WTC11 (cell line): ENCODE measurements around the gene EIF3I. TPM values are rescaled to one million over a fixed set of nuclear protein-coding genes. Genes with fewer than 3 reads are reported as not detected.
A peak's percentile ranks its signal among the peaks of the same experiment; 100 is the strongest.

Source experiments
- ATAC-seq: fragments of 200-7000 bp; cut with Tn5 transposase; 2 replicates; pipeline ENCODE4 v1.10.0; 2021; ENCODE audit warnings: mild to moderate bottlenecking, moderate library complexity
- CTCF ChIA-PET: fragments of 300-600 bp; sonication (Branson Sonifier 250); formaldehyde crosslinking; loops from one replicate; lab custom pipeline; 2021; ENCODE audit warnings: antibody characterized with exemption; lab: Charles Lee
- POLR2A ChIA-PET: fragments of 350-600 bp; sonication (Branson Sonifier 250); formaldehyde crosslinking; loops from one replicate; lab custom pipeline; 2021; ENCODE audit warnings: antibody characterized with exemption; lab: Charles Lee
- DNase-seq: peaks from one replicate; pipeline ENCODE4 v3.0.0; 2021; ENCODE audit warnings: low spot score
- H3K27ac Mint-ChIP-seq: 2 replicates; pipeline ENCODE4 v1.8.0; 2021; ENCODE audit warnings: mixed read lengths
- H3K27me3 Mint-ChIP-seq: 2 replicates; pipeline ENCODE4 v1.8.0; 2021; ENCODE audit warnings: low read depth, mild to moderate bottlenecking, moderate library complexity, mixed read lengths
- H3K36me3 Mint-ChIP-seq: 2 replicates; pipeline ENCODE4 v1.8.0; 2021; ENCODE audit warnings: mixed read lengths
- H3K4me1 Mint-ChIP-seq: 2 replicates; pipeline ENCODE4 v1.8.0; 2022; ENCODE audit warnings: mixed read lengths
- H3K4me3 Mint-ChIP-seq: 2 replicates; pipeline ENCODE4 v1.8.0; 2021; ENCODE audit warnings: mild to moderate bottlenecking, moderate library complexity, mixed read lengths
- H3K9me3 Mint-ChIP-seq: 2 replicates; pipeline ENCODE4 v1.8.0; 2021; ENCODE audit warnings: mixed read lengths
- ATF1 ChIP-seq: sonication (generic); formaldehyde crosslinking; IDR thresholded peaks from 2 replicates; pipeline ENCODE4 v1.8.1; 2023; ENCODE audit warnings: mild to moderate bottlenecking, moderate library complexity, missing genetic modification reagents
- ATF3 ChIP-seq: sonication (generic); formaldehyde crosslinking; conservative IDR thresholded peaks from 2 replicates; pipeline ENCODE4 v1.8.1; 2022; ENCODE audit warnings: mild to moderate bottlenecking, missing genetic modification reagents
- CBFB ChIP-seq: sonication (generic); formaldehyde crosslinking; IDR thresholded peaks from 2 replicates; pipeline ENCODE4 v1.8.1; 2022; ENCODE audit warnings: mild to moderate bottlenecking, low read depth, missing genetic modification reagents
- ELF4 ChIP-seq: sonication (generic); formaldehyde crosslinking; IDR thresholded peaks from 2 replicates; pipeline ENCODE4 v1.8.1; 2022; ENCODE audit warnings: low read depth, mild to moderate bottlenecking, moderate library complexity, missing genetic modification reagents
- EMX1 ChIP-seq: fragments of 250-450 bp; sonication (Bioruptor Pico); IDR thresholded peaks from 2 replicates; pipeline ENCODE4 v1.8.0; 2021; ENCODE audit warnings: mild to moderate bottlenecking
- ESRRA ChIP-seq: sonication (generic); formaldehyde crosslinking; IDR thresholded peaks from 2 replicates; pipeline ENCODE4 v1.8.1; 2022; ENCODE audit warnings: mild to moderate bottlenecking, missing genetic modification reagents, borderline replicate concordance
- ETV6 ChIP-seq: sonication (generic); formaldehyde crosslinking; IDR thresholded peaks from 2 replicates; pipeline ENCODE4 v1.8.1; 2022; ENCODE audit warnings: mild to moderate bottlenecking, missing genetic modification reagents
- GABPB1 ChIP-seq: sonication (generic); formaldehyde crosslinking; IDR thresholded peaks from 2 replicates; pipeline ENCODE4 v1.8.1; 2023; ENCODE audit warnings: mild to moderate bottlenecking, missing genetic modification reagents
- NFATC4 ChIP-seq: fragments of 250-450 bp; sonication (Bioruptor Pico); IDR thresholded peaks from 2 replicates; pipeline ENCODE4 v1.9.0; 2021; ENCODE audit warnings: mild to moderate bottlenecking
- NFE2L1 ChIP-seq: sonication (generic); formaldehyde crosslinking; IDR thresholded peaks from 2 replicates; pipeline ENCODE4 v1.8.1; 2023; ENCODE audit warnings: missing genetic modification reagents
- OVOL2 ChIP-seq: fragments of 250-450 bp; sonication (Bioruptor Pico); IDR thresholded peaks from 2 replicates; pipeline ENCODE4 v1.9.0; 2021; ENCODE audit warnings: mild to moderate bottlenecking, borderline replicate concordance
- RELA ChIP-seq: sonication (generic); formaldehyde crosslinking; IDR thresholded peaks from 2 replicates; pipeline ENCODE4 v1.8.1; 2022; ENCODE audit warnings: missing genetic modification reagents, mild to moderate bottlenecking, borderline replicate concordance
- RORB ChIP-seq: fragments of 250-450 bp; sonication (Bioruptor Pico); IDR thresholded peaks from 2 replicates; pipeline ENCODE4 v1.9.0; 2021; ENCODE audit warnings: mild to moderate bottlenecking
- SMAD4 ChIP-seq: sonication (generic); formaldehyde crosslinking; IDR thresholded peaks from 2 replicates; pipeline ENCODE4 v1.8.0; 2022; ENCODE audit warnings: mild to moderate bottlenecking, missing genetic modification reagents
- SOX15 ChIP-seq: fragments of 250-450 bp; sonication (Bioruptor Pico); IDR thresholded peaks from 2 replicates; pipeline ENCODE4 v1.9.0; 2021; ENCODE audit warnings: mild to moderate bottlenecking
- USF1 ChIP-seq: sonication (generic); formaldehyde crosslinking; IDR thresholded peaks from 2 replicates; pipeline ENCODE4 v1.8.0; 2022; ENCODE audit warnings: mild to moderate bottlenecking, missing genetic modification reagents
- ZNF121 ChIP-seq: sonication (generic); formaldehyde crosslinking; IDR thresholded peaks from 2 replicates; pipeline ENCODE4 v1.8.0; 2023; ENCODE audit warnings: missing genetic modification reagents
- ZNF232 ChIP-seq: sonication (generic); formaldehyde crosslinking; IDR thresholded peaks from 2 replicates; pipeline ENCODE4 v1.8.0; 2022; ENCODE audit warnings: mild to moderate bottlenecking, missing genetic modification reagents
- ZNF281 ChIP-seq: sonication (generic); formaldehyde crosslinking; IDR thresholded peaks from 2 replicates; pipeline ENCODE4 v1.8.0; 2023; ENCODE audit warnings: mild to moderate bottlenecking, missing genetic modification reagents
- ZSCAN18 ChIP-seq: fragments of 250-450 bp; sonication (Bioruptor Pico); IDR thresholded peaks from 2 replicates; pipeline ENCODE4 v2.1.2; 2022; ENCODE audit warnings: mild to moderate bottlenecking, moderate library complexity
- total RNA-seq: library from RNA; stranded (reverse); gene quantifications from 3 replicates; pipeline ENCODE4 v1.2.3, GENCODE V29; 2021
- TF ChIP-seq, protein P1 (sequence below): fragments of 250-450 bp; sonication (Bioruptor Pico); IDR thresholded peaks from 2 replicates; pipeline ENCODE4 v1.9.0; 2021; ENCODE audit warnings: mild to moderate bottlenecking
- TF ChIP-seq, protein P2 (sequence below): sonication (generic); formaldehyde crosslinking; IDR thresholded peaks from 2 replicates; pipeline ENCODE4 v1.8.0; 2022; ENCODE audit warnings: missing genetic modification reagents
- TF ChIP-seq, protein P3 (sequence below): fragments of 250-450 bp; sonication (Bioruptor Pico); IDR thresholded peaks from 2 replicates; pipeline ENCODE4 v1.8.0; 2021; ENCODE audit warnings: mild to moderate bottlenecking
- TF ChIP-seq, protein P4 (sequence below): sonication (generic); formaldehyde crosslinking; IDR thresholded peaks from 2 replicates; pipeline ENCODE4 v1.8.0; 2022; ENCODE audit warnings: mild to moderate bottlenecking, missing genetic modification reagents

The EIF3I gene
- total RNA-seq, 1 experiment from 2014 or later: 237 TPM

DNA sequence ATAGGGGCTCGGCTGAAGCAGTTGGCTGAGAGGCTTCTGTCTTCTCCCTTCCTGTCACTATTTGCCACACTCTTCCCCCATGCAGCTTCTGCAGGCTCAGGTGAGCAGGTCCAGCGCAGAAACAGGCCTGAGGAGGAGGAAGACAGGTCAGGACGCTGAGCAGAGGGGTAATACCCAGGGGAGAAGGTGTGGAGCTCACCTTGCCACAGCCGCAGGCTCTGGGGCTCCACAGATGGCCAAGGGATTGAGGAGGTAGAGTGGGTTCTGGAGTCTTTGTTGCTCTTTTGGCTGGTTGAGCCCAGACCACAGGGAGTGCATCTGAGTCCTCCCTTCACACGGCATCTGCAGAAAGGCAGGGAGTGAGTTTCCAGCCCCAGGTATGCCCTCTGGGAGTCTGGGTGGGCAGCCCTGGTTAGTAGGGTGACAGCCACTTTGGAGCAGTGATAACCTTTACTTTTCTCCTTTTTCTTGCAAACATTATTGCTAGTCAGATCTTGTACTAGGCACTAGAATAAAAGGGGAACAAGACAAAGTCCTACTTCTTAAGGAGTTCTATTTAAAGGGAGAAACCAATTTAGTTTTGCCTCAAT lies 9.7 kb downstream of the EIF3I start:
- ATAC-seq (no peak), DNase-seq (no peak)
- peaks cover 5% of the 10 kb centered on the region for H3K4me1 Mint-ChIP-seq
- ChIA-PET CTCF (interaction anchor here (1.3 to 3.1 kb wide), 2 partner anchors 16 kb away, joined by 4 to 10 read pairs; no protein-coding TSS in a partner anchor), POLR2A (no interaction called here)
- no peak overlapping the region for H3K4me3 Mint-ChIP-seq
- no peaks in the 10 kb centered on the region for H3K9me3 Mint-ChIP-seq
- TF ChIP-seq RELA (no peak), ZNF281 (CRISPR knock-in tag) (no peak), OVOL2 (no peak), SOX15 (CRISPR knock-in tag) (no peak), EMX1 (CRISPR knock-in tag) (no peak), SMAD4 (CRISPR knock-in tag) (no peak), ATF3 (CRISPR knock-in tag) (no peak), GABPB1 (CRISPR knock-in tag) (no peak), NFE2L1 (CRISPR knock-in tag) (no peak), ETV6 (no peak), USF1 (CRISPR knock-in tag) (no peak), NFATC4 (CRISPR knock-in tag) (no peak), ATF1 (CRISPR knock-in tag) (no peak)
- TF ChIP-seq, protein P1, sequence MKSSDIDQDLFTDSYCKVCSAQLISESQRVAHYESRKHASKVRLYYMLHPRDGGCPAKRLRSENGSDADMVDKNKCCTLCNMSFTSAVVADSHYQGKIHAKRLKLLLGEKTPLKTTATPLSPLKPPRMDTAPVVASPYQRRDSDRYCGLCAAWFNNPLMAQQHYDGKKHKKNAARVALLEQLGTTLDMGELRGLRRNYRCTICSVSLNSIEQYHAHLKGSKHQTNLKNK: no peak
- H3K27ac Mint-ChIP-seq: peak overlapping the region; percentile 45; the same call in 1 of the 2 replicates
- no peaks in the 10 kb centered on the region for H3K27me3 Mint-ChIP-seq
- H3K36me3 Mint-ChIP-seq: peaks cover 48% of the 10 kb centered on the region

DNA sequence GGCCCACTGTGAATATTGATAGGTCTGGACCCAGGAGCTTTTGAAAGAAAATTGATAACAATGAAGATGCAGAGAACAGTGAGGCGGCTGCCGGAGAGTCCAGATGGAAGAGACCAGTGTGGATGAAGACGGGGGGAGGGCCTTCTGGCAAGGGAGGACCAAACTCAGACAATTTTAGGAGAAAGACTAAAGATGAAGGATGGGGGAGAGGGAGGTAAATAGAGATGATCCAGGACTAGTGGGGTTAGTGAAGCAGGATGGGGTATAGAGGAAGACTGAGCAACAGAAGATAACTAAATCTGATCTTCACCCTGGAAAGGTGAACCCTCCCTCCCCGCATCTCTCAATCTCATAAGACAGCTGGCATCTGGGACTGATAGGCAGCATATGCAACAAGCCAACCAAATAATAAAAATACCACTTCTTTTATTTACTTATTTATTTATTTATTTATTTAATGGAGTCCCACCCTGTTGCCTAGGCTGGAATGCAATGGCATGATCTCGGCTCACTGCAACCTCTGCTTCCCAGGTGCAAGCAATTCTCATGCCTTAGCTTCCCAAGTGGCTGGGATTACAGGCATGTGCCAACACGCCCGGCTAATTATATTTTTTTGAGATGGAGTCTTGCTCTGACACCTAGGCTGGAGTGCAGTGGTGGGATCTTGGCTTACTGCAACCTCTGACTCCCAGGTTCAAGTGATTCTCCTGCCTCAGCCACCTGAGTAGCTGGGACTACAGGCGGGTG lies 10.5 kb downstream of the EIF3I start:
- Mint-ChIP-seq H3K36me3 (peaks cover 42% of the 10 kb centered on the region), H3K9me3 (no peaks in the 10 kb centered on the region), H3K4me3 (no peak overlapping the region), H3K27me3 (no peaks in the 10 kb centered on the region), H3K4me1 (peaks cover 5% of the 10 kb centered on the region), H3K27ac (peak overlapping the region; percentile 87; the same call in 1 of the 2 replicates)
- CTCF ChIA-PET: interaction anchor here (0.8 to 3.1 kb wide), 2 partner anchors 15 to 17 kb away, joined by 3 to 10 read pairs; no protein-coding TSS in a partner anchor
- POLR2A ChIA-PET: no interaction called here
- no peak for DNase-seq
- ATAC-seq: no peak
- no peak for TF ChIP-seq ZNF121 (CRISPR knock-in tag)
- TF ChIP-seq ELF4 (CRISPR knock-in tag): no peak
- TF ChIP-seq, protein P2, sequence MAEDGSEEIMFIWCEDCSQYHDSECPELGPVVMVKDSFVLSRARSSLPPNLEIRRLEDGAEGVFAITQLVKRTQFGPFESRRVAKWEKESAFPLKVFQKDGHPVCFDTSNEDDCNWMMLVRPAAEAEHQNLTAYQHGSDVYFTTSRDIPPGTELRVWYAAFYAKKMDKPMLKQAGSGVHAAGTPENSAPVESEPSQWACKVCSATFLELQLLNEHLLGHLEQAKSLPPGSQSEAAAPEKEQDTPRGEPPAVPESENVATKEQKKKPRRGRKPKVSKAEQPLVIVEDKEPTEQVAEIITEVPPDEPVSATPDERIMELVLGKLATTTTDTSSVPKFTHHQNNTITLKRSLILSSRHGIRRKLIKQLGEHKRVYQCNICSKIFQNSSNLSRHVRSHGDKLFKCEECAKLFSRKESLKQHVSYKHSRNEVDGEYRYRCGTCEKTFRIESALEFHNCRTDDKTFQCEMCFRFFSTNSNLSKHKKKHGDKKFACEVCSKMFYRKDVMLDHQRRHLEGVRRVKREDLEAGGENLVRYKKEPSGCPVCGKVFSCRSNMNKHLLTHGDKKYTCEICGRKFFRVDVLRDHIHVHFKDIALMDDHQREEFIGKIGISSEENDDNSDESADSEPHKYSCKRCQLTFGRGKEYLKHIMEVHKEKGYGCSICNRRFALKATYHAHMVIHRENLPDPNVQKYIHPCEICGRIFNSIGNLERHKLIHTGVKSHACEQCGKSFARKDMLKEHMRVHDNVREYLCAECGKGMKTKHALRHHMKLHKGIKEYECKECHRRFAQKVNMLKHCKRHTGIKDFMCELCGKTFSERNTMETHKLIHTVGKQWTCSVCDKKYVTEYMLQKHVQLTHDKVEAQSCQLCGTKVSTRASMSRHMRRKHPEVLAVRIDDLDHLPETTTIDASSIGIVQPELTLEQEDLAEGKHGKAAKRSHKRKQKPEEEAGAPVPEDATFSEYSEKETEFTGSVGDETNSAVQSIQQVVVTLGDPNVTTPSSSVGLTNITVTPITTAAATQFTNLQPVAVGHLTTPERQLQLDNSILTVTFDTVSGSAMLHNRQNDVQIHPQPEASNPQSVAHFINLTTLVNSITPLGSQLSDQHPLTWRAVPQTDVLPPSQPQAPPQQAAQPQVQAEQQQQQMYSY (CRISPR knock-in tag): no peak
- TF ChIP-seq ESRRA (CRISPR knock-in tag): no peak
- TF ChIP-seq ZNF232: no peak
- TF ChIP-seq, protein P3, sequence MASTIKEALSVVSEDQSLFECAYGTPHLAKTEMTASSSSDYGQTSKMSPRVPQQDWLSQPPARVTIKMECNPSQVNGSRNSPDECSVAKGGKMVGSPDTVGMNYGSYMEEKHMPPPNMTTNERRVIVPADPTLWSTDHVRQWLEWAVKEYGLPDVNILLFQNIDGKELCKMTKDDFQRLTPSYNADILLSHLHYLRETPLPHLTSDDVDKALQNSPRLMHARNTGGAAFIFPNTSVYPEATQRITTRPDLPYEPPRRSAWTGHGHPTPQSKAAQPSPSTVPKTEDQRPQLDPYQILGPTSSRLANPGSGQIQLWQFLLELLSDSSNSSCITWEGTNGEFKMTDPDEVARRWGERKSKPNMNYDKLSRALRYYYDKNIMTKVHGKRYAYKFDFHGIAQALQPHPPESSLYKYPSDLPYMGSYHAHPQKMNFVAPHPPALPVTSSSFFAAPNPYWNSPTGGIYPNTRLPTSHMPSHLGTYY (CRISPR knock-in tag): no peak
- TF ChIP-seq, protein P4, sequence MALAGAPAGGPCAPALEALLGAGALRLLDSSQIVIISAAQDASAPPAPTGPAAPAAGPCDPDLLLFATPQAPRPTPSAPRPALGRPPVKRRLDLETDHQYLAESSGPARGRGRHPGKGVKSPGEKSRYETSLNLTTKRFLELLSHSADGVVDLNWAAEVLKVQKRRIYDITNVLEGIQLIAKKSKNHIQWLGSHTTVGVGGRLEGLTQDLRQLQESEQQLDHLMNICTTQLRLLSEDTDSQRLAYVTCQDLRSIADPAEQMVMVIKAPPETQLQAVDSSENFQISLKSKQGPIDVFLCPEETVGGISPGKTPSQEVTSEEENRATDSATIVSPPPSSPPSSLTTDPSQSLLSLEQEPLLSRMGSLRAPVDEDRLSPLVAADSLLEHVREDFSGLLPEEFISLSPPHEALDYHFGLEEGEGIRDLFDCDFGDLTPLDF (CRISPR knock-in tag): no peak
- no peak for TF ChIP-seq CBFB (CRISPR knock-in tag)
- TF ChIP-seq ZSCAN18 (CRISPR knock-in tag): no peak
- TF ChIP-seq OVOL2: no peak
- TF ChIP-seq RORB (CRISPR knock-in tag): no peak
